Measurements from ENCODE around the gene FBL. TPM values are rescaled to one million over a fixed set of nuclear protein-coding genes. Genes with fewer than 3 reads are reported as not detected.

Gene FBL
- total RNA-seq, 1 experiment from 2014 or later: 576 TPM

GRCh38 chr19:39820696-39821095 is 25.5 kb downstream of the FBL start:
- CTCF ChIA-PET: no interaction called here
- Mint-ChIP-seq H3K36me3 (no peaks in the 10 kb centered on the region), H3K4me3 (no peak overlapping the region), H3K9me3 (no peaks in the 10 kb centered on the region), H3K27me3 (ENCODE audit: low read depth) (no peaks in the 10 kb centered on the region), H3K4me1 (0 out of 2 replicates have a peak, but pooled peaks cover 3% of the 10 kb centered on the region), H3K27ac (no peak overlapping the region)
- POLR2A ChIA-PET: no interaction called here
- ATAC-seq (no peak), DNase-seq (ENCODE audit: low spot score) (no peak)
- TF ChIP-seq, protein P1, sequence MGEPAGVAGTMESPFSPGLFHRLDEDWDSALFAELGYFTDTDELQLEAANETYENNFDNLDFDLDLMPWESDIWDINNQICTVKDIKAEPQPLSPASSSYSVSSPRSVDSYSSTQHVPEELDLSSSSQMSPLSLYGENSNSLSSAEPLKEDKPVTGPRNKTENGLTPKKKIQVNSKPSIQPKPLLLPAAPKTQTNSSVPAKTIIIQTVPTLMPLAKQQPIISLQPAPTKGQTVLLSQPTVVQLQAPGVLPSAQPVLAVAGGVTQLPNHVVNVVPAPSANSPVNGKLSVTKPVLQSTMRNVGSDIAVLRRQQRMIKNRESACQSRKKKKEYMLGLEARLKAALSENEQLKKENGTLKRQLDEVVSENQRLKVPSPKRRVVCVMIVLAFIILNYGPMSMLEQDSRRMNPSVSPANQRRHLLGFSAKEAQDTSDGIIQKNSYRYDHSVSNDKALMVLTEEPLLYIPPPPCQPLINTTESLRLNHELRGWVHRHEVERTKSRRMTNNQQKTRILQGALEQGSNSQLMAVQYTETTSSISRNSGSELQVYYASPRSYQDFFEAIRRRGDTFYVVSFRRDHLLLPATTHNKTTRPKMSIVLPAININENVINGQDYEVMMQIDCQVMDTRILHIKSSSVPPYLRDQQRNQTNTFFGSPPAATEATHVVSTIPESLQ (CRISPR knock-in tag; IDR thresholded peaks at IDR 0.05): no peak
- no peak for TF ChIP-seq STAT6 (CRISPR knock-in tag; conservative IDR thresholded peaks at IDR 0.05; ENCODE audit: low read depth)
- TF ChIP-seq FOXJ3 (CRISPR knock-in tag; IDR thresholded peaks at IDR 0.05; ENCODE audit: borderline replicate concordance): no peak
- no peak for TF ChIP-seq E2F4 (CRISPR knock-in tag; IDR thresholded peaks at IDR 0.05; ENCODE audit: borderline replicate concordance, low read depth)
- no peak for TF ChIP-seq GABPB1 (CRISPR knock-in tag; IDR thresholded peaks at IDR 0.05)
- TF ChIP-seq, protein P2, sequence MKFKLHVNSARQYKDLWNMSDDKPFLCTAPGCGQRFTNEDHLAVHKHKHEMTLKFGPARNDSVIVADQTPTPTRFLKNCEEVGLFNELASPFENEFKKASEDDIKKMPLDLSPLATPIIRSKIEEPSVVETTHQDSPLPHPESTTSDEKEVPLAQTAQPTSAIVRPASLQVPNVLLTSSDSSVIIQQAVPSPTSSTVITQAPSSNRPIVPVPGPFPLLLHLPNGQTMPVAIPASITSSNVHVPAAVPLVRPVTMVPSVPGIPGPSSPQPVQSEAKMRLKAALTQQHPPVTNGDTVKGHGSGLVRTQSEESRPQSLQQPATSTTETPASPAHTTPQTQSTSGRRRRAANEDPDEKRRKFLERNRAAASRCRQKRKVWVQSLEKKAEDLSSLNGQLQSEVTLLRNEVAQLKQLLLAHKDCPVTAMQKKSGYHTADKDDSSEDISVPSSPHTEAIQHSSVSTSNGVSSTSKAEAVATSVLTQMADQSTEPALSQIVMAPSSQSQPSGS (CRISPR knock-in tag; IDR thresholded peaks at IDR 0.05; ENCODE audit: borderline replicate concordance, low read depth): no peak
- no peak for TF ChIP-seq AFF4 (CRISPR knock-in tag; IDR thresholded peaks at IDR 0.05; ENCODE audit: borderline replicate concordance)
- no peak for TF ChIP-seq ZNF219 (CRISPR knock-in tag; IDR thresholded peaks at IDR 0.05; ENCODE audit: borderline replicate concordance)
- TF ChIP-seq ZNF671 (CRISPR knock-in tag; IDR thresholded peaks at IDR 0.05): no peak
- TF ChIP-seq, protein P3, sequence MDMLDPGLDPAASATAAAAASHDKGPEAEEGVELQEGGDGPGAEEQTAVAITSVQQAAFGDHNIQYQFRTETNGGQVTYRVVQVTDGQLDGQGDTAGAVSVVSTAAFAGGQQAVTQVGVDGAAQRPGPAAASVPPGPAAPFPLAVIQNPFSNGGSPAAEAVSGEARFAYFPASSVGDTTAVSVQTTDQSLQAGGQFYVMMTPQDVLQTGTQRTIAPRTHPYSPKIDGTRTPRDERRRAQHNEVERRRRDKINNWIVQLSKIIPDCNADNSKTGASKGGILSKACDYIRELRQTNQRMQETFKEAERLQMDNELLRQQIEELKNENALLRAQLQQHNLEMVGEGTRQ (CRISPR knock-in tag; IDR thresholded peaks at IDR 0.05): no peak

- ATAC-seq (no peak), DNase-seq (ENCODE audit: low spot score) (no peak)
- no peaks in the 10 kb centered on the region for H3K9me3 Mint-ChIP-seq
- POLR2A ChIA-PET: no interaction called here
- 0 out of 2 replicates have a peak, but pooled peaks cover 3% of the 10 kb centered on the region for H3K4me1 Mint-ChIP-seq
- no peaks in the 10 kb centered on the region for H3K27me3 Mint-ChIP-seq (ENCODE audit: low read depth)
- CTCF ChIA-PET: no interaction called here
- no peak overlapping the region for H3K4me3 Mint-ChIP-seq
- no peak overlapping the region for H3K27ac Mint-ChIP-seq
- no peaks in the 10 kb centered on the region for H3K36me3 Mint-ChIP-seq
- TF ChIP-seq NFATC4 (CRISPR knock-in tag; IDR thresholded peaks at IDR 0.05) (no peak), NR1H2 (CRISPR knock-in tag; IDR thresholded peaks at IDR 0.05) (no peak), ZNF232 (CRISPR knock-in tag; IDR thresholded peaks at IDR 0.05) (no peak), MYBL2 (CRISPR knock-in tag; IDR thresholded peaks at IDR 0.05) (no peak)
- TF ChIP-seq, protein P4, sequence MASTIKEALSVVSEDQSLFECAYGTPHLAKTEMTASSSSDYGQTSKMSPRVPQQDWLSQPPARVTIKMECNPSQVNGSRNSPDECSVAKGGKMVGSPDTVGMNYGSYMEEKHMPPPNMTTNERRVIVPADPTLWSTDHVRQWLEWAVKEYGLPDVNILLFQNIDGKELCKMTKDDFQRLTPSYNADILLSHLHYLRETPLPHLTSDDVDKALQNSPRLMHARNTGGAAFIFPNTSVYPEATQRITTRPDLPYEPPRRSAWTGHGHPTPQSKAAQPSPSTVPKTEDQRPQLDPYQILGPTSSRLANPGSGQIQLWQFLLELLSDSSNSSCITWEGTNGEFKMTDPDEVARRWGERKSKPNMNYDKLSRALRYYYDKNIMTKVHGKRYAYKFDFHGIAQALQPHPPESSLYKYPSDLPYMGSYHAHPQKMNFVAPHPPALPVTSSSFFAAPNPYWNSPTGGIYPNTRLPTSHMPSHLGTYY (CRISPR knock-in tag; IDR thresholded peaks at IDR 0.05): no peak
- TF ChIP-seq, protein P5, sequence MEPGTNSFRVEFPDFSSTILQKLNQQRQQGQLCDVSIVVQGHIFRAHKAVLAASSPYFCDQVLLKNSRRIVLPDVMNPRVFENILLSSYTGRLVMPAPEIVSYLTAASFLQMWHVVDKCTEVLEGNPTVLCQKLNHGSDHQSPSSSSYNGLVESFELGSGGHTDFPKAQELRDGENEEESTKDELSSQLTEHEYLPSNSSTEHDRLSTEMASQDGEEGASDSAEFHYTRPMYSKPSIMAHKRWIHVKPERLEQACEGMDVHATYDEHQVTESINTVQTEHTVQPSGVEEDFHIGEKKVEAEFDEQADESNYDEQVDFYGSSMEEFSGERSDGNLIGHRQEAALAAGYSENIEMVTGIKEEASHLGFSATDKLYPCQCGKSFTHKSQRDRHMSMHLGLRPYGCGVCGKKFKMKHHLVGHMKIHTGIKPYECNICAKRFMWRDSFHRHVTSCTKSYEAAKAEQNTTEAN (CRISPR knock-in tag; IDR thresholded peaks at IDR 0.05): no peak
- TF ChIP-seq, protein P6, sequence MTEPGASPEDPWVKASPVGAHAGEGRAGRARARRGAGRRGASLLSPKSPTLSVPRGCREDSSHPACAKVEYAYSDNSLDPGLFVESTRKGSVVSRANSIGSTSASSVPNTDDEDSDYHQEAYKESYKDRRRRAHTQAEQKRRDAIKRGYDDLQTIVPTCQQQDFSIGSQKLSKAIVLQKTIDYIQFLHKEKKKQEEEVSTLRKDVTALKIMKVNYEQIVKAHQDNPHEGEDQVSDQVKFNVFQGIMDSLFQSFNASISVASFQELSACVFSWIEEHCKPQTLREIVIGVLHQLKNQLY (CRISPR knock-in tag; IDR thresholded peaks at IDR 0.05): no peak
- TF ChIP-seq, protein P7, sequence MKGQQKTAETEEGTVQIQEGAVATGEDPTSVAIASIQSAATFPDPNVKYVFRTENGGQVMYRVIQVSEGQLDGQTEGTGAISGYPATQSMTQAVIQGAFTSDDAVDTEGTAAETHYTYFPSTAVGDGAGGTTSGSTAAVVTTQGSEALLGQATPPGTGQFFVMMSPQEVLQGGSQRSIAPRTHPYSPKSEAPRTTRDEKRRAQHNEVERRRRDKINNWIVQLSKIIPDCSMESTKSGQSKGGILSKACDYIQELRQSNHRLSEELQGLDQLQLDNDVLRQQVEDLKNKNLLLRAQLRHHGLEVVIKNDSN (CRISPR knock-in tag; IDR thresholded peaks at IDR 0.05): no peak
Observed at GRCh38 chr19:39819786-39820185, 26.4 kb downstream of the FBL start.
